Loucy (cell line): ENCODE measurements around the gene SMIM29.

Experiments used
- H2AFZ ChIP-seq: fragments of 200-600 bp; sonication (generic); 2 replicates; pipeline ENCODE4 v1.6.0; 2016; ENCODE audit warnings: antibody characterized with exemption, mild to moderate bottlenecking, low read length, moderate library complexity
- H3F3A ChIP-seq: fragments of 200-600 bp; 2 replicates; pipeline ENCODE4 v1.6.0; 2016; ENCODE audit warnings: antibody characterized with exemption, low read depth, mild to moderate bottlenecking
- H3K27me3 ChIP-seq: fragments of 200-600 bp; sonication (generic); 2 replicates; pipeline ENCODE4 v1.6.1; 2014; ENCODE audit warnings: low read length, mild to moderate bottlenecking; ENCODE audit not compliant: insufficient read depth, poor library complexity, severe bottlenecking
- H3K36me3 ChIP-seq: fragments of 200-600 bp; sonication (generic); 2 replicates; pipeline ENCODE4 v1.6.1; 2016; ENCODE audit warnings: low read length; ENCODE audit not compliant: insufficient read depth
- H3K4me1 ChIP-seq: fragments of 200-600 bp; sonication (generic); 2 replicates; pipeline ENCODE4 v1.5.1; 2014; ENCODE audit warnings: low read length, mild to moderate bottlenecking; ENCODE audit not compliant: insufficient read depth, poor library complexity, severe bottlenecking
- H3K4me2 ChIP-seq: fragments of 200-600 bp; sonication (generic); 2 replicates; pipeline ENCODE4 v1.6.0; 2014; ENCODE audit warnings: antibody characterized with exemption, low read length, low read depth, mild to moderate bottlenecking; ENCODE audit not compliant: poor library complexity, severe bottlenecking
- H3K4me3 ChIP-seq: fragments of 200-600 bp; sonication (generic); 2 replicates; pipeline ENCODE4 v1.5.1; 2014; ENCODE audit warnings: low read length, mild to moderate bottlenecking, mixed read lengths; ENCODE audit not compliant: poor library complexity, severe bottlenecking
- H3K79me2 ChIP-seq: fragments of 200-600 bp; sonication (generic); 2 replicates; pipeline ENCODE4 v1.6.1; 2014; ENCODE audit warnings: low read length; ENCODE audit not compliant: insufficient read depth
- H3K9ac ChIP-seq: fragments of 200-600 bp; sonication (generic); 2 replicates; pipeline ENCODE4 v1.6.0; 2014; ENCODE audit warnings: mild to moderate bottlenecking, low read depth, low read length, moderate library complexity; ENCODE audit not compliant: poor library complexity, severe bottlenecking
- H3K9me2 ChIP-seq: fragments of 200-600 bp; sonication (generic); replicated peaks from 2 replicates; pipeline ENCODE4 v1.6.1; 2016; ENCODE audit warnings: low read depth, low read length, mixed read lengths
- H3K9me3 ChIP-seq: fragments of 200-600 bp; sonication (generic); 2 replicates; pipeline ENCODE4 v1.6.1; 2014; ENCODE audit warnings: mild to moderate bottlenecking, antibody characterized with exemption, low read length, low read depth; ENCODE audit not compliant: insufficient read depth
- H4K20me1 ChIP-seq: fragments of 200-600 bp; sonication (generic); 2 replicates; pipeline ENCODE4 v1.6.0; 2014; ENCODE audit warnings: antibody characterized with exemption, low read length, mild to moderate bottlenecking; ENCODE audit not compliant: insufficient read depth, poor library complexity, severe bottlenecking
- CTCF ChIP-seq: fragments of 200-600 bp; sonication (generic); conservative IDR thresholded peaks from 2 replicates; pipeline ENCODE4 v1.5.1; 2014; ENCODE audit warnings: mild to moderate bottlenecking, antibody characterized with exemption, low read length
- EZH2phosphoT487 ChIP-seq: fragments of 200-600 bp; IDR thresholded peaks from 2 replicates; pipeline ENCODE4 v1.6.1; 2018; ENCODE audit warnings: antibody characterized with exemption, mild to moderate bottlenecking, moderate library complexity, borderline replicate concordance

The SMIM29 gene

GRCh38 chr6:34249469-34250261 lies 859 bp upstream of the SMIM29 start:
- Histone ChIP-seq H3K36me3 (no peaks in the 10 kb centered on the region), H3K4me3 (peak overlapping the region; percentile 95), H3F3A (no peaks in the 10 kb centered on the region), H3K9me2 (no peaks in the 10 kb centered on the region), H3K27me3 (no peaks in the 10 kb centered on the region), H3K79me2 (no peaks in the 10 kb centered on the region), H2AFZ (peak overlapping the region; percentile 100), H4K20me1 (peaks cover 12% of the 10 kb centered on the region), H3K4me2 (peak overlapping the region; percentile 75), H3K9ac (peak overlapping the region; percentile 80), H3K9me3 (no peaks in the 10 kb centered on the region), H3K4me1 (peaks cover 7% of the 10 kb centered on the region)
- TF ChIP-seq CTCF (no peak), EZH2phosphoT487 (no peak)

GRCh38 chr6:34248198-34248726 lies 544 bp downstream of the SMIM29 start:
- H3K4me2 ChIP-seq, result peak overlapping the region; percentile 99
- peaks cover 4% of the 10 kb centered on the region; the same call in 1 of the 2 replicates for H3K79me2 ChIP-seq
- no peaks in the 10 kb centered on the region for H3F3A ChIP-seq
- H3K36me3 ChIP-seq, result peaks cover 9% of the 10 kb centered on the region; the same call in 1 of the 2 replicates
- peaks cover 7% of the 10 kb centered on the region for H3K4me1 ChIP-seq
- H3K27me3 ChIP-seq, result no peaks in the 10 kb centered on the region
- TF ChIP-seq EZH2phosphoT487, result no peak
- no peak for TF ChIP-seq CTCF
- no peaks in the 10 kb centered on the region for H3K9me2 ChIP-seq
- peak overlapping the region; percentile 95 for H3K4me3 ChIP-seq
- peak overlapping the region; percentile 81 for H3K9ac ChIP-seq
- peaks cover 25% of the 10 kb centered on the region for H4K20me1 ChIP-seq
- H2AFZ ChIP-seq, result peak overlapping the region; percentile 77
- no peaks in the 10 kb centered on the region for H3K9me3 ChIP-seq

GRCh38 chr6:34247481-34248197 lies 1.2 kb downstream of the SMIM29 start:
- H3K4me1 ChIP-seq, result peaks cover 10% of the 10 kb centered on the region
- H3K4me2 ChIP-seq, result peak overlapping the region; percentile 99
- no peaks in the 10 kb centered on the region for H3K9me2 ChIP-seq
- no peaks in the 10 kb centered on the region for H3F3A ChIP-seq
- peaks cover 7% of the 10 kb centered on the region; the same call in 1 of the 2 replicates for H3K79me2 ChIP-seq
- peaks cover 30% of the 10 kb centered on the region for H4K20me1 ChIP-seq
- H2AFZ ChIP-seq, result no peak overlapping the region
- H3K4me3 ChIP-seq, result peak overlapping the region; percentile 95
- no peaks in the 10 kb centered on the region for H3K9me3 ChIP-seq
- H3K27me3 ChIP-seq, result no peaks in the 10 kb centered on the region
- H3K36me3 ChIP-seq, result peaks cover 16% of the 10 kb centered on the region; the same call in 1 of the 2 replicates
- TF ChIP-seq CTCF, result no peak
- no peak for TF ChIP-seq EZH2phosphoT487
- H3K9ac ChIP-seq, result peak overlapping the region; percentile 81
